HG03060 (cell line): ENCODE measurements around the gene ATAD1.
"Not testable (repeated sequence)": the region's sequence is repeated elsewhere in the genome, so short reads cannot be mapped to it uniquely, and the experiment has no call there.

ENCODE experiments used
- ATAC-seq: cut with Tn5 transposase; IDR thresholded peaks from one replicate; pipeline ENCODE4 v1.9.1; 2021; ENCODE audit warnings: low read depth, moderate number of reproducible peaks; ENCODE audit not compliant: unreplicated experiment

ATAD1 gene

DNA sequence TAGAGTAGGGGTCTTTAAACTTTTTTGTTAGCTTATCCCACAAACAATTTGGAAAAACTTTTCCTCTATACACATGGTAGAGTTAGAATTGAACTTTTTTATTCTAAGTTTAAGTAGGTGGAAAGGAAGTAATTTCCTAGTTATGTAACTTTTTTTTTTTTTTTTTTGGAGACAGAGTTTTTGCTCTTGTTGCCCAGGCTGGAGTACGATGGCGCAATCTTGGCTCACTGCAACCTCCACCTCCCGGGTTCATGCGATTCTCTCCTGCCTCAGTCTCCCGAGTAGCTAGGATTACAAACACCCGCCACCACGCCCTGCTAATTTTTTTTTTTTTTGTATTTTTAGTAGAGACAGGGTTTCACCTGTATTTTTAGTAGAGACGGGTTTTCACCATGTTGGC lies 28.7 kb upstream of the ATAD1 start:
- not testable (repeated sequence) for ATAC-seq

DNA sequence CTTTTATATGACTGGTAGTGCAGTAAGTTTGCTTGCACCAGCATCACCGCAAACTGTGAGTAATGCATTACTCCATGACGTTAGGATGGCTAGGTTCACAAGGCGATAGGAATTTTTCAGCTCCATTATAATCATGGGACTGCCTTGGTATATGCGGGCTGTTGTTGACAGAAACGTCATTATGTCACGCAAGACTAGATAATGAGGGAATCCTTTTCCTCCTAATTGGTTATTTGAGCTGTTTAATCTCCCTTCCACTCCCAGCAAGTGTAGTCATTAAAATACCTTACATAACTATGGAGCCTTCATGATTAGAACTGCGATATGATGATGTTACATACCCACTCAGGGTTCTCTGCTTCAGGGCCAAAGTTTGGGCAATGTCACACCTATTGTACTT lies 28.0 kb upstream of the ATAD1 start:
- no peak for ATAC-seq

DNA sequence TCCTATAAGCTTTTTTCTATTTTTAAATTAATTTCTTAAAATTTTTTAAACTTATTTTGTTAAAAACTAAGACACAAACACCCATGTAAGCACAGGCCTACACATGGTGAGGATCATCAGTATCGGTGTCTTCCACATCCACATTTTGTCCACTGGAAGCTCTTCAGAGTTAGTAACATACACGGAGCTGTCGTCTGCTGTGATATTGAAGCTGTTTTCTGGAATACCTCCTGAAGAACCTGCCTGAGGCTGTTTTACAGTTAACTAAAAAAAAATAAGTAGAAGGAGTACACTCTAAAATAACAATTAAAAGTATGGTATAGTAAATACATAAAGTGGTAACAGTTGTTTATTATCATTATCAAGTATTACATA lies 27.6 kb upstream of the ATAD1 start:
- ATAC-seq = no peak

DNA sequence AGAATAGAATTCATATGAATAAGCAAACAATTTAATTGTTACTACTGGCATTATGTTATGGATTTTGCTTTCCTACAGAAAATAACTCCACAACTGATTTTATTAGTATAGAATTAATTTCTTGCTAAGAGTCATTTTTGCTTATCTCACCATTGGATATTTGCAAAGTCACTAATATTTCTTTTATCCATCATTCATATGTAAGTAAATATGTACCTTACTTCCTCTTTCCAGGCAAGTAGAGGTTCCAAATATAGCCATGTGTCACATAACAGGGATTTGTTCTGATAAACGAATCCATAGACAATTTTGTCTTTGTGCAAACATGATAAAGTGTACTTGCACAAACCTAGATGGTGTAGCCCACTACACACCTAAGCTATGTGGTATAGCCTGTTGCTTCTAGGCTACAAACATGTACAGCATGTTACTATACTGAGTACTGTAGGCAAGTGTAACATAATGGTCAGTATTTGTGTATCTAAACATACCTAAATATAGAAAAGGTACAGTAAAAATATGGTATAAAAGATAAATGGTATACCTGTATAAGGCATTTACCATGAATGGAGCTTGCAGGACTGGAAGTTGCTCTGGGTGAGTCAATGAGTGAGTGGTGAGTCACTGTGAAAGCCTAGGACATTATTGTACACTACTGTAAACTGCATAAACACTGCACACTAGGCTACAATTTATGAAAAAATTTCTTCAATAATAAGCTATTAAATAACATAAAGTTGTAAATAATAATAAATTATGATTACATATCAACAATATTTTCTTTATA lies 27.0 kb upstream of the ATAD1 start:
- ATAC-seq = no peak

- no peak for ATAC-seq
These were observed 25.7 kb upstream of the ATAD1 start for GRCh38 chr10:87843714-87844113.

GRCh38 chr10:87842776-87843497 lies 24.9 kb upstream of the ATAD1 start:
- ATAC-seq = no peak

DNA sequence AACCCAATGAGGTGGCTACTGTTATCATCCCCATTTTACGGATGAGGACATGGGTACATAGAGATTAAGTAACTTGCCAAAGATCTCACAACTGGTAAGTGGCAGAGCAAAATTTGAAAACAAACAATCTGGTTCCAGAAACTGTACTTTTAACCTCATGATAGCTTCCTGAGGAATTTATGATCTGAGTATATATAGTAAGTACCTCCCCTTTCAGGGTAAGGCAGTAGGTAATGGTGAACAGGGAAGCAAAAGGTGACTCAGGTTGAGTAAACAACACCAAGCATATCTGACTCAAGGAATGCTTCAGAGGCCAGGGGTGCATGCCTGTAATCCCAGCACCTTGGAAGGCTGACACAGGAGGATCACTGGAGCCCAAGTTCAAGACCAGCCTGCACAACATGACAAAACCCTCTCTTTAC lies 24.2 kb upstream of the ATAD1 start:
- no peak for ATAC-seq

- no peak for ATAC-seq
These were observed 23.2 kb upstream of the ATAD1 start for GRCh38 chr10:87841186-87841585.

GRCh38 chr10:87838650-87839049 lies 20.6 kb upstream of the ATAD1 start:
- no peak for ATAC-seq

GRCh38 chr10:87837445-87837844 lies 19.4 kb upstream of the ATAD1 start:
- ATAC-seq = no peak

- ATAC-seq = no peak
These were observed 18.1 kb upstream of the ATAD1 start for GRCh38 chr10:87836098-87836497.

DNA sequence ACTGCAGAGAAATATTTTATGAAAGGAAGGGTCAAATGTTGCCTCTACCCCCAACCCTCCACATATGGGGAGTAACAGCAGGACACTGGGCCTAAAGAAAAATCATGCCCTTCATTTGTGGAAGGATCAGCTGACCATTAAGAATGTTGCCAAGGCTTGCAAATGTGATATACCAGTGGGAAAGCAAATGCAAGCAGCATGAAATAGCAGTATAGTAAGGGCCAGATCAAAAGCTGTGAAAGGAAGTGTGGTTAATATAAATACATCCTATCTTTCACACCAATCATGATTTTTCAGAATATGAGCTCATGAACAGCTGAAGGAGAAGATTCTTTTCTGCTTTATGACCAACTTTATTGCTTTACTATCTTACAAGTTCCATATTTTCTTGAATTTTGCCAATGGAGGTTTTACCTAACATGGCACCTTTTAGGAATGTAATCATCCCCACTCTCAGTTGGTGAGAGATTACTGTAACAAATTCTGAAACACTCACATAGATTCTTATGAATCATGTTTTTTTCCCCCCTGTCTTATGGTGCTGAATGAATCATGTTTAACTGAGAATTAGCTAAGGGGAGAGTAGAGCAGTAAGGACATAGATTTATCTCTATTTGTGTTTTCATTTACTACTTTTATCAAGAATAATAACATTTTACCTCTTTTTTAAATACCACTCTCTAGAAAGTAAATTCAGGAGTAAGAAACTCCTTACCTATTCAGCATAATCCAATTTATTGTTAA lies 12.1 kb upstream of the ATAD1 start:
- no peak for ATAC-seq

- not testable (repeated sequence) for ATAC-seq
These were observed 11.0 kb upstream of the ATAD1 start for GRCh38 chr10:87829051-87829450.

DNA sequence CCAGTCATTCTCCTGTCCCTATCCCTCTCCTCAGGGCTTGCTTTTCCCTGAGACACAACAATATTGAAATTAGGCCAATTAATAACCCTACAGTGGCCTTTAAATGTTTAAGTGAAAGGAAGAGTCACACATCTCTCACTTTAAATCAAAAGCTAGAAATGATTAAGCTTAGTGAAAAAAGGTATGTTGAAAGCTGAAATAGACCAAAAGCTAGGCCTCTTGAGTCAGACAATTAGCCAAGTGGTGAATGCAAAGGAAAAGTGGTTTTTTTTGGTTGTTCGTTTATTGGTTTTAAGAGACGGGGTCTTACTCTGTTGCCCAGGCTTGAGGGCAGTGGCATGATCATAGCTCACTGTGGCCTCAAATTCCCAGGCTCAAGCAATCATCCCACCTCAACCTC lies 9.7 kb upstream of the ATAD1 start:
- ATAC-seq = no peak

DNA sequence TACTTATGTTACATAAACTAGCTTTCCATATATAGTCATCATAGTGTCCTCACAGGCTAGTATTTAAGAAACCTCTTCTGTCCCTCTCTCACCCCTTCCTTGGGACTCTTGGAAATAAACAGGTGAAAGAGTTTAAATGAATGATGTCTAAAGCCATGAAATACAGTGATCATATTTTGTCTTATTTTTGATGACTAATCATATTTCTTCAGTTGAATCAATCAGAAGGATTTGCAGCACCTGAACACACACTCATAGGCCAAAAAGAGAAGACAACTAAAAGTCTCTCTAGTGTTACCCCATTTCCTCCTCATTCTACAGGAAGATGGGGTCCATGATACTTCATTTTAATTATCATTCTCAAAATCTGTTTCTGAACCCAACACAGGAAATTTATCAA lies 8.6 kb upstream of the ATAD1 start:
- no peak for ATAC-seq

DNA sequence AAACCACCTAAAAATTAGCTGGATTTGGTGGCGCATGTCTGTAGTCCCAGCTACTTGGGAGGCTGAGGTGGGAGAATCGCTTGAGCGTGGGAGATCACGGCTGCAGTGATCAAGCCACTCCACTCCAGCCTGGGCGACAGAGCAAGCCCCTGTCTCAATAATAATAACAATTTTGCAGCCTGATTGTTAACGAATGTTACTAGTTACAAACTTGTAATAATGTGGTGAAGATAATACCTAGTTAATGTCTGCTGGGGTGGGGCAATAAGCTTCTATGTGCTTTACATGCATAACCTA lies 1.2 kb upstream of the ATAD1 start:
- ATAC-seq = no peak

DNA sequence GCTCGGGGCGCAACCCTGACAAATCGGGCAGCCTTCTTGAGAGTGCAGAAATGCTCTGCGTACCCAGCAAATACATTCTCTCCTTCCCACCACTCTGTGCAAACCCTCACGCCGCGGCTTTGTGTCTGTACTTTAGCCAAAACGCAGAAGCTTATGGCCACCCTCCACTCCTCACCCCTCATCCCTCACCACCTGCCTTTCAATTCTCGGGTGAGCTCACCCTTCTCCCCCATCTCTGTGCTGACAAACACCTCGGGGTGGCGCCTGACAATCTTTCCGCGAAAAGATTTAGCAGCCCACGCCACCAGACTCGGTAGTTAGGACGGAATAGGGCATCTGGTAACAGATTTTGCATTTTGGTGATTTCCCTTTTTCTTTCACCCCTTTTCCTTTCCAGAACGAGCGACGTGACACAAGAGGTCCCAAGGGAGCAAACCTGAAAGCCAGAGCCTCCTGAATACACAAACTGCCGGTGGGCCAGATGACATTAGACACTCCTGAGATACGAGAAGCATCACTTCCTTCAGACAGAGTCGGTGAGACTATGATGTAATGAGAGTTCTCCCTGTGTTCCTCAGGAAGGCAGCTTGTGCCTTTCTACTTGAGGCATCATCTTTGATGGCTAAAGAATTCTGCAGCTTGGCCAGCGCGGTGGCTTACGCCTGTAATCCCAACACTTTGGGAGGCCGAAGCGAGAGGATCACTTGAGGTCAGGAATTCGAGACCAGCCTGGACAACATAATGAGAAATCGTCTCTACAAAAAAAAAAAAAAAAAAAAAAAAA lies 671 bp upstream of the ATAD1 start:
- ATAC-seq = peak; percentile 27

DNA sequence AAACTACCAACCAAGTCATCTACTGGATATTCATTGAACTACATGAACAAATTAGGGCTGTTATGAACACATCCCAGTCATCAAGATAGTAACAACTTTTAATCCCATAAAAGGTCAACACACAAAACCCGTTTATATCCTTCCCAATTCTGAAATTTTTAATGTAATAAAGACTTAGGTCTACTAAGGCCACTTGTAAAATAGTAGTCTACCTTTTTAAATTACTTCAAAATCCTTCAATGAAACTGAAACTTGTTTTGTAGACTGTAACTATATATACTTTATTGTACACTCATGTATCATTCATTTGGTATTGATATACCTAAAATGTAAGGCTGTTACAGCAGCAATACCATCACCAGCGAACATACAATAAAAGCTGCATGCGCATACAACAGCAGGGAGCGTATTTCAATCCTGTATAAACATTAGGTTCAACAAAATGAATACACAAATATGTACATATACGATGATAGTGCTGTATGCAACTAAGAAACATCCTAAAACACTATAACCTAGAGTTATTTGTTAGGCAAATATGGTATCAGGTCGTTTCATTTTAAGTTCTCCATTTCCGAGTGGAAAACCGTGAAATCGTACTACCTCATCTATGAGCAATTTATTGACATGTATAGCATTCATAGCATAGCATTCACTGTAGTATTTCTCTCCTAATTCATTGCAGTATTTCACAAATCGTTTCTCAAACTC lies 973 bp downstream of the ATAD1 start:
- ATAC-seq = no peak

DNA sequence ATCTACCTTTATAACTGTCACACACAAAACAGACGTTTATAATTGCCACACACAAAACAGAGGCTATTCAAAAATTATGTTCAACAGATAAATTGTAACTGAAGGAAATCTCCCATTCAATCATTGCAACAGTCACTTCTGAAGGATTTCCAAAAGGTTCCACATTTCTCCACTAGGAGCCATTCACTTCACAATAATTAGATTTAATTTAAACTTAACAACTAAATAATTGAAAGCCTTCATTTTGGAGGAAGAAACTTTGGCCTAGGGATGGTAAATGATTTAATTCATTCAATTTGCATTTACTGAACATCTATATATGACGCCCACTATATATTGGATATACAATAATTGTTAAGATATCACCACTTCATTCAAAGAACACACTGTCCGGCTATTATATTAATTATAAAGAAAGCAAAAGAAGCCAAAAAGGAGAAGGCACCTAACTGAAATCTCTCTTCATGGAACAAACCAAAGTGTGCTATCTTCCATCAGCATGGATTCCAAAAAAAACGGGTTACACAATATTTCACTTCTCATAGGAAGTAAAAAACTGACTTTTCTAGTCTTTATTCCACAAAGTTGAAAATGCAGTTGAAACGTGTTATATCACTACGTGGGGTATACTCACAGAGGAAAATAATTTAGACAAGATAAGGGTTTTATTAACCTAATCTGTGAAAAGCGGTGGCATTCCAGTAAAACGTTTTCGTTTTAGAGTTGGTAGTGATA lies 1.7 kb downstream of the ATAD1 start:
- ATAC-seq = no peak
